Hepatocyte (in vitro differentiated cells): ENCODE results near the gene UBE2E2.

Experiments
- CTCF ChIP-seq: fragments of 200-600 bp; sonication (generic); IDR thresholded peaks from 2 replicates; pipeline ENCODE4 v1.5.1; 2016; ENCODE audit warnings: antibody characterized with exemption, mild to moderate bottlenecking; ENCODE audit not compliant: poor library complexity
- EZH2 ChIP-seq: fragments of 200-600 bp; sonication (generic); IDR thresholded peaks from 2 replicates; pipeline ENCODE4 v1.6.1; 2016; ENCODE audit warnings: antibody characterized with exemption, mild to moderate bottlenecking, borderline replicate concordance
- EZH2phosphoT487 ChIP-seq: fragments of 200-600 bp; sonication (generic); IDR thresholded peaks from one replicate; pipeline ENCODE4 v1.6.1; 2018; ENCODE audit warnings: antibody characterized with exemption, mild to moderate bottlenecking, low read depth, moderate library complexity; ENCODE audit not compliant: unreplicated experiment, severe bottlenecking

- TF ChIP-seq EZH2: no peak
- no peak for TF ChIP-seq EZH2phosphoT487
- no peak for TF ChIP-seq CTCF
Measured at GRCh38 chr3:23359116-23359515, 156.0 kb downstream of the UBE2E2 start.
